ENCODE data around the gene ACAN. TPM values are rescaled to one million over a fixed set of nuclear protein-coding genes. Genes with fewer than 3 reads are reported as not detected.

The ACAN gene
- total RNA-seq, 2 experiments from 2014 or later = not detected

DNA sequence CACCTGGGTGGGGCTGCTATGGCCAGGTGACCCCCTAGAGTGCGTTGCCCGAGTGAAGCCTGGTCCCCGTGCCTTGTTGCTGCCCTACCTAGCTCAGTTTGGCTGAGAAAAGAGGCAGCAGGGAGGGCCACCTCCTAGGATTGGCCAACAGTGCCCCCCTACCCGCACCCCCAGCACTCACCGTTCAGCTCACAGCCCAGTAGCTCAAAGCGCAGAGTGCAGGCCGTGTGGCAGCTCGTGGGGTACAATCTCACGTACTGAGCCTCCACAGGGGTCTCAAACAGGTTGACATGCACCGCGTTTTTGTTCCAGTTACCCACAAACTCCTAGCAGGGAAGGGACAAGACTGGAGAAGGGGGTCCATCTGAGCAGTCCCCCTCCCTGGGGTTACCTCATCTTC, 102.3 kb downstream of the ACAN start:
- H3K4me3 ChIP-seq (ENCODE audit: low read length) = no peak overlapping the region
- ChIA-PET POLR2A (interaction anchor here (1.2 to 3.0 kb wide), 17 partner anchors 8 to 438 kb away, joined by 3 to 49 read pairs (median 9); partner anchors contain the start of genes ABHD2, AEN, HAPLN3 and ISG20), CTCF (interaction anchor here (0.8 to 3.7 kb wide), 10 partner anchors 10 to 453 kb away, joined by 4 to 58 read pairs (median 10); partner anchors contain the start of genes HAPLN3, ISG20 and MFGE8)
- H3K4me3 Mint-ChIP-seq = no peak overlapping the region
- H3K9me3 ChIP-seq (ENCODE audit: control insufficient read depth in 1 of 2, insufficient read depth in 1 of 2, low read length in 2 of 2) = no peaks in the 10 kb centered on the region
- peak overlapping the region; percentile 39 to 46 for H3K27ac ChIP-seq (ENCODE audit: low read depth in 1 of 2, low read length in 2 of 2)
- TF ChIP-seq, protein P1, sequence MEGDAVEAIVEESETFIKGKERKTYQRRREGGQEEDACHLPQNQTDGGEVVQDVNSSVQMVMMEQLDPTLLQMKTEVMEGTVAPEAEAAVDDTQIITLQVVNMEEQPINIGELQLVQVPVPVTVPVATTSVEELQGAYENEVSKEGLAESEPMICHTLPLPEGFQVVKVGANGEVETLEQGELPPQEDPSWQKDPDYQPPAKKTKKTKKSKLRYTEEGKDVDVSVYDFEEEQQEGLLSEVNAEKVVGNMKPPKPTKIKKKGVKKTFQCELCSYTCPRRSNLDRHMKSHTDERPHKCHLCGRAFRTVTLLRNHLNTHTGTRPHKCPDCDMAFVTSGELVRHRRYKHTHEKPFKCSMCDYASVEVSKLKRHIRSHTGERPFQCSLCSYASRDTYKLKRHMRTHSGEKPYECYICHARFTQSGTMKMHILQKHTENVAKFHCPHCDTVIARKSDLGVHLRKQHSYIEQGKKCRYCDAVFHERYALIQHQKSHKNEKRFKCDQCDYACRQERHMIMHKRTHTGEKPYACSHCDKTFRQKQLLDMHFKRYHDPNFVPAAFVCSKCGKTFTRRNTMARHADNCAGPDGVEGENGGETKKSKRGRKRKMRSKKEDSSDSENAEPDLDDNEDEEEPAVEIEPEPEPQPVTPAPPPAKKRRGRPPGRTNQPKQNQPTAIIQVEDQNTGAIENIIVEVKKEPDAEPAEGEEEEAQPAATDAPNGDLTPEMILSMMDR (IDR thresholded peaks at IDR 0.05) = no peak
- H3K4me1 ChIP-seq (ENCODE audit: insufficient read depth, low read length) = peaks cover 43% of the 10 kb centered on the region
- H3K36me3 Mint-ChIP-seq (ENCODE audit: low read depth) = peaks cover 10% of the 10 kb centered on the region
- no peak for ATAC-seq (ENCODE audit: poor library complexity)
- H3K9me3 Mint-ChIP-seq = no peaks in the 10 kb centered on the region
- intact Hi-C loops (cut with DNase I, micrococcal nuclease) = loop anchor here in 1 of 2 experiments (1.0 to 10.0 kb wide), 2 partner anchors 112 to 361 kb away; partner anchors contain the start of gene DET1
- peaks cover 18% of the 10 kb centered on the region for H3K36me3 ChIP-seq (ENCODE audit: insufficient read depth, low read length)
- H3K4me1 Mint-ChIP-seq (ENCODE audit: low read depth) = peaks cover 56% of the 10 kb centered on the region
- H3K27me3 ChIP-seq (ENCODE audit: control insufficient read depth in 1 of 2, insufficient read depth in 2 of 2, low read length in 2 of 2) = no peaks in the 10 kb centered on the region
- H3K27me3 Mint-ChIP-seq = no peaks in the 10 kb centered on the region
- peak overlapping the region; percentile 93 for H3K27ac Mint-ChIP-seq
- no peak for DNase-seq

DNA sequence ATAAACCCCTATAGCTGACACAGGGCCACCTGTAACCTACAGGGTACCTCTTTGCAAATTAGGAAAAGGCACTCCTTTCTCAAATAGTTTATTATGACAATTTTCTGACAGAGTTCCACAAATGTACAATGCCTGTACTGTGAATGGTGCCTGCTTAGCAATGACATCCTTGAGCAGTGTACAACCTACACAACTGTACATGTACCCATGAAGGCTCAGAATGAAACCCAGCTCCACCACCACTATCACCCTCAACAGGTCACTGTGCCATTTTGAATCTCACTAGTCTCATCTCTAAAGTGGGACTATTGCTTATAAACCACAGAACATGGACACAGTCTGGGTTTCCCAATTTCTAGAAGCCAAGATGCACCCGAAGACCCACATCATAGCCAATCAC, 102.9 kb downstream of the ACAN start:
- Histone ChIP-seq H3K4me3 (ENCODE audit: low read length) (no peak overlapping the region), H3K4me1 (ENCODE audit: insufficient read depth, low read length) (peaks cover 43% of the 10 kb centered on the region), H3K27ac (ENCODE audit: low read depth in 1 of 2, low read length in 2 of 2) (peak overlapping the region in 1 of 2 donors; percentile 39), H3K27me3 (ENCODE audit: control insufficient read depth in 1 of 2, insufficient read depth in 2 of 2, low read length in 2 of 2) (no peaks in the 10 kb centered on the region), H3K36me3 (ENCODE audit: insufficient read depth, low read length) (peaks cover 18% of the 10 kb centered on the region), H3K9me3 (ENCODE audit: control insufficient read depth in 1 of 2, insufficient read depth in 1 of 2, low read length in 2 of 2) (no peaks in the 10 kb centered on the region)
- POLR2A ChIA-PET = interaction anchor here (2.1 kb wide), 1 partner anchor 184 kb away, joined by 22 read pairs; no protein-coding TSS in a partner anchor
- Mint-ChIP-seq H3K4me3 (no peak overlapping the region), H3K27me3 (no peaks in the 10 kb centered on the region), H3K4me1 (ENCODE audit: low read depth) (peaks cover 57% of the 10 kb centered on the region), H3K27ac (peak overlapping the region; percentile 93), H3K36me3 (ENCODE audit: low read depth) (peaks cover 10% of the 10 kb centered on the region), H3K9me3 (no peaks in the 10 kb centered on the region)
- intact Hi-C loops (cut with DNase I, micrococcal nuclease) = loop anchor here in 1 of 2 experiments (10.0 kb wide), 1 partner anchor 361 kb away; the partner anchor contains the start of gene DET1
- TF ChIP-seq, protein P1 (IDR thresholded peaks at IDR 0.05) = no peak
- ATAC-seq (ENCODE audit: poor library complexity) = no peak
- no peak for DNase-seq
- CTCF ChIA-PET = interaction anchor here (3.1 kb wide), 1 partner anchor 9 kb away, joined by 25 read pairs; the partner anchor contains the start of gene MFGE8

DNA sequence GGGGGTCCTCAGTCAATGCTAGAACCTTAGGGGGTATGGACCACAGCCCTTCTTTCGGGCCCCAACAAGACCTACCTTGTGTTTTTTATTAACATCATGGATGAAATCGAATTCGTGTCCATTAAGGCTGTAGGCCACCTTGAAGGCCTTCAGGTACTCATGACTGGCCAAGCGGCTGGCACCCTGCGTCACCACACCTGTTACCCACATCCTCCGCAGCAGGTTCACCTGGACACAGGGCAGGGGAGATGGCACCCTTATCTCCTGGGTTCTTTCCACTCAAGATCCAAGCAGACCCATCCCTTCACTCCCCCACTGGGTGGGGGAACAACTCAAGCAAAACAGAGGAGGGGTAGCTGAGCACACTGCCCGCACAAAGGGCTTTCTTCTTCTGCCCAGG, 103.3 kb downstream of the ACAN start:
- Histone ChIP-seq H3K4me3 (ENCODE audit: low read length) (no peak overlapping the region), H3K27me3 (ENCODE audit: control insufficient read depth in 1 of 2, insufficient read depth in 2 of 2, low read length in 2 of 2) (no peaks in the 10 kb centered on the region), H3K9me3 (ENCODE audit: control insufficient read depth in 1 of 2, insufficient read depth in 1 of 2, low read length in 2 of 2) (no peaks in the 10 kb centered on the region), H3K4me1 (ENCODE audit: insufficient read depth, low read length) (peaks cover 44% of the 10 kb centered on the region), H3K36me3 (ENCODE audit: insufficient read depth, low read length) (peaks cover 18% of the 10 kb centered on the region), H3K27ac (ENCODE audit: low read depth in 1 of 2, low read length in 2 of 2) (no peak overlapping the region)
- ChIA-PET POLR2A (no interaction called here), CTCF (no interaction called here)
- H3K4me3 Mint-ChIP-seq = no peak overlapping the region
- H3K36me3 Mint-ChIP-seq (ENCODE audit: low read depth) = peaks cover 10% of the 10 kb centered on the region
- H3K4me1 Mint-ChIP-seq (ENCODE audit: low read depth) = peaks cover 58% of the 10 kb centered on the region
- DNase-seq (no peak), ATAC-seq (ENCODE audit: poor library complexity) (no peak)
- intact Hi-C loops (cut with DNase I, micrococcal nuclease) = loop anchor here in 1 of 2 experiments (10.0 kb wide), 1 partner anchor 362 kb away; the partner anchor contains the start of gene DET1
- no peaks in the 10 kb centered on the region for H3K27me3 Mint-ChIP-seq
- no peaks in the 10 kb centered on the region for H3K9me3 Mint-ChIP-seq
- peak overlapping the region; percentile 93 for H3K27ac Mint-ChIP-seq
- TF ChIP-seq, protein P1 (IDR thresholded peaks at IDR 0.05) = no peak
